WI38 (cell line): ENCODE measurements around the gene TGFBR1.

Experiments
- H3K4me3 ChIP-seq: 2 replicates; pipeline ENCODE4 v1.5.1; 2011; ENCODE audit warnings: low read depth, mild to moderate bottlenecking, control low read depth, low read length
- TF ChIP-seq, protein P1 (sequence below): IDR thresholded peaks from 2 replicates; pipeline ENCODE4 v1.5.1; 2012; ENCODE audit warnings: low read depth, mild to moderate bottlenecking, control low read depth, low read length

The TGFBR1 gene

DNA sequence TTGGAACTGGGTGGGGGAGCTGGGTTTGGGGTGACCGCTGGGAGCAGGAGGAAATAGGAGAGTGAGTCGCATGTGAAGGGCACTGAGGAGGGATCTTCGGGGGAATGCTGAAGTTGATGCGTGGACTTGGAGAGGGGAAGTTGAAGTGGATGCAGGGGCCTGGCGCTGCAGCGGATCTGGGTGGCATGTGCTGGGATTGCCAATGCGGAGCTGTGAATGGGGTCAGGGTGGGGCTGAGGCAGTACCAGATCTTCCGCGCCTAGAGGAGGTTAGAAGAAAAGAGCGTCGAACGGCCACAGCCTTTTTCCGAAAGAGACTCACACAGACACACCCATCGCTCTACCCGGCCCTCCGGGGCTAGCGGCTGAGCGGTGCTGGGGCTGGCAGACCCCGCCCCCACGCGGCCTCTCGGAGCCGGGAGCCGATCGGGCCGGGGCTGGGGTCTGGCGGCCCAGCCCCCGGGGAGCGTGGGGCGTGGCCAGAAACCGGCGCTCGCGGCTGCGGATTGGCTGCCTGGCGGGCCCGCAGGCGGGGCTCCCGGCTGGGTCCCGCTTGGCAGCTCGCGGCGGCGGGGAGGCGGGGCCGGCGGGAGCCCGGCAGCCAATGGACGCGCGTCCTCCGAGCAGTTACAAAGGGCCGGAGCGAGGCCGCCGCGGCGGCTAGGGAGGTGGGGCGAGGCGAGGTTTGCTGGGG lies at the start of gene TGFBR1:
TSS of gene TGFBR1 (plus strand) at position 655 of the 693 bp plus-strand sequence. CDS start 93 bp downstream, outside the sequence.
- H3K4me3 ChIP-seq, result peak within 1 kb of the TSS; percentile 82
- TF ChIP-seq, protein P1, sequence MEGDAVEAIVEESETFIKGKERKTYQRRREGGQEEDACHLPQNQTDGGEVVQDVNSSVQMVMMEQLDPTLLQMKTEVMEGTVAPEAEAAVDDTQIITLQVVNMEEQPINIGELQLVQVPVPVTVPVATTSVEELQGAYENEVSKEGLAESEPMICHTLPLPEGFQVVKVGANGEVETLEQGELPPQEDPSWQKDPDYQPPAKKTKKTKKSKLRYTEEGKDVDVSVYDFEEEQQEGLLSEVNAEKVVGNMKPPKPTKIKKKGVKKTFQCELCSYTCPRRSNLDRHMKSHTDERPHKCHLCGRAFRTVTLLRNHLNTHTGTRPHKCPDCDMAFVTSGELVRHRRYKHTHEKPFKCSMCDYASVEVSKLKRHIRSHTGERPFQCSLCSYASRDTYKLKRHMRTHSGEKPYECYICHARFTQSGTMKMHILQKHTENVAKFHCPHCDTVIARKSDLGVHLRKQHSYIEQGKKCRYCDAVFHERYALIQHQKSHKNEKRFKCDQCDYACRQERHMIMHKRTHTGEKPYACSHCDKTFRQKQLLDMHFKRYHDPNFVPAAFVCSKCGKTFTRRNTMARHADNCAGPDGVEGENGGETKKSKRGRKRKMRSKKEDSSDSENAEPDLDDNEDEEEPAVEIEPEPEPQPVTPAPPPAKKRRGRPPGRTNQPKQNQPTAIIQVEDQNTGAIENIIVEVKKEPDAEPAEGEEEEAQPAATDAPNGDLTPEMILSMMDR, result no peak

DNA sequence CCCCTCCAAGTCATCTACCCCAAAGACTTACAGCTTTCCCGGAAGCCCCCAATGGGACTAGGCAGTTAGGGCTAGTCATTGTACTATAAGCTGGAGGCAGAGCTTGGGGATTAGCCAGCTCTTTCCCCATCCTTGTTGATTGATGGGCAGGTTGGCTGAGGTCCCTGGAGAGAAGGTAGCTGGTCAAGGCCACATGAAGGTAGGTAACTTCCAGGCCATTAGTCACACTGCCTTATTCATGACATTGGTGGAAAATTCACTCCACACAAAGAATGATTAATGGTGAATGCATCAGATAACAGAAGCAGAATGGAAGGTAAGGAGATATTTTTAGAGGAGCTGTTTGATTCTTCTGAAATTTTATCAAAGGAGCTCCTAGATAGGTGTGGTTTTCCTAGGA lies 49.5 kb upstream of the TGFBR1 start:
- TF ChIP-seq, protein P1, result no peak
- no peak overlapping the region for H3K4me3 ChIP-seq

DNA sequence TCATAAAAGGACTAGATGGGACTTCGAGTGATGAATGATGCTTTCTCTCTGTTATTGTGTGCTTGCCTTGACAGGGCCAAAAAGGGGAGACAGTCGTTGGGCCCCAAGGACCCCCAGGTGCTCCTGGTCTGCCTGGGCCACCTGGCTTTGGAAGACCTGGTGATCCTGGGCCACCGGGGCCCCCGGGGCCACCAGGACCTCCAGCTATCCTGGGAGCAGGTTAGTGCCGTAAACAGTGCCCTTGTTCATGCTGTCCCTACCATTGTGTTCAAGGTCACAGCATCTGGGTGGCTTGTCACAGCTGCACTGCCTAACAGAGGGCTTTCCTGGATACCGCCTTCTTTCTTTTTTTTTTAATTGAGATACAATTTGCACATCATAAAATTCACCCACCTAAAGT lies 48.7 kb upstream of the TGFBR1 start:
- no peak overlapping the region for H3K4me3 ChIP-seq
- TF ChIP-seq, protein P1, result no peak

DNA sequence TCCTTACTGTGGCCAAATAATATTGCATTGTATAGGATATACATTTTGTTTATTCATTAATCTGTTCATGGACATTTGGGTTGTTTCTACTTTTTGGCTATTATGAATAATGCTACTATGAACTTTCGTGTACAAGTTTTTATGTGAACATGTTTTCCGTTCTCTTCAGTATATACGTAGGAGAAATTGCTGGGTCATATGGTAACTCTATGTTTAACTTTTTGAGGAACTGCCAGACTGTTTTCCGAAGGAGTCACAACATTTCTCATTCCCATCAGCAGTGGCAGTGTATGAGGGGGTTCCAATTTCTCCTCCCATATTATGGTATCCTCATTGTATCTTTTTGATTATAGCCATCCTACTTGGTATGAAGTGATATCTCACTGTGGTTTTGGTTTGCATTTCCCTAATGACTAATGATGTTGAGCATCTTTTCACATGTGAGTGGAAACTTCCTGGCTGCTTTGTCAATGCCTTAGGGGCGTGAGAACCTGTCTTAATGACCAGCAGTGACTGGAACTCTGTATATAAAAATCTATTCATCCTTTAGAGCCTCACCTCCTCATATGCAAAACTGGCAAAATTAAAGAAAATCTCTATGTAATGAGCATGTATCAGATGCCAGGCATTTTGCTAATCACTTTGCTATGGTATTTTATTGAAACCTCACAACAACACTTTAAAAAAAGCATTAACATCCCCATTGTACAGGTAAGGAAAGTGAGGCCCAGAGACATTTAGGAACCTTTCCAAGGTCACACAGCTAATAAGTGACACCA lies 47.8 kb upstream of the TGFBR1 start:
- no peak overlapping the region for H3K4me3 ChIP-seq
- TF ChIP-seq, protein P1, result no peak

DNA sequence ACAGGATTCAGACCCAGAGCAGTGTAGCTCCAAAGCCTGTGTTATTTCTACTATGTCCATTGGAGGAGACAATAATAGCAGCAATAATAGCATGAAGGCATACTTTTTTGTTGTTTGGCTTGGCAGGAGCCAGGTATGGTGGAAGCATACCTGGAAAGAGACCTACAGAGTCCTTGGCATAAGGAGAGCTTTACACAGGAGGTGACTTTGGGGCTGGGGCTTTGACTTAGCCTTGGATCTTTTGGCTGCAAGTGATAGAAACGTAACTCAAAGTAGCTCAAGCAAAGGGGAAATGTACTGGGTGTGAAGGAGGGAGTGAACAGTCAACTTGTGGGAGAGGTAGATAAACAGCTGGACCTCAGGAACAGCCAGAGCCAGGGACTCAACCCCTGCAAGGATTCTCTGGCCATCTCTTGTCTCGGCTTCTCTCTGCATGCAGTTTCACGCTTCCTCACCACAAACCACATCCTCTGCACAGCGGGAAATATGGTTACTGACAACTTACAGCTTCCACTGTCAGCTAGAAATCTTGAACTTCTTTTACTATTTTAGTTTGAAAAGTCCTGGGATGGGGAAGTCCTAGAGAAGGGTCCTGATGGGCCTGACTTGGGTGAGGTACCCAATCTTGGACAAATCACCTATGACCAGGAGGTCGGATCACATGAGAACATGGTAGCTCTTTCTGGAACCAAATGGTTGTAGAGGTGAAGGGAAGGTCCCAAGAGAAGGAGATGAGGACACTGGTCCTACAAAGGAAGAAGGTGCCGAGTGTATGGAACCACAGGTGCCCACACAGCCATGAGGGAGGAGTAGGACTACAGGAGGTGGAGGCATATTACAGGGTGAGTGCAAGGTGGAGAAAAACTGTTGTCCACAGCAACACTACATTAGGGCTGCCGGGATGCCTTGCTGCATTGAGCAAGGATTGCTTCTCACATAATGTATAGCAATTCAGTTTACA lies 47.0 kb upstream of the TGFBR1 start:
- no peak overlapping the region for H3K4me3 ChIP-seq
- TF ChIP-seq, protein P1, result no peak

DNA sequence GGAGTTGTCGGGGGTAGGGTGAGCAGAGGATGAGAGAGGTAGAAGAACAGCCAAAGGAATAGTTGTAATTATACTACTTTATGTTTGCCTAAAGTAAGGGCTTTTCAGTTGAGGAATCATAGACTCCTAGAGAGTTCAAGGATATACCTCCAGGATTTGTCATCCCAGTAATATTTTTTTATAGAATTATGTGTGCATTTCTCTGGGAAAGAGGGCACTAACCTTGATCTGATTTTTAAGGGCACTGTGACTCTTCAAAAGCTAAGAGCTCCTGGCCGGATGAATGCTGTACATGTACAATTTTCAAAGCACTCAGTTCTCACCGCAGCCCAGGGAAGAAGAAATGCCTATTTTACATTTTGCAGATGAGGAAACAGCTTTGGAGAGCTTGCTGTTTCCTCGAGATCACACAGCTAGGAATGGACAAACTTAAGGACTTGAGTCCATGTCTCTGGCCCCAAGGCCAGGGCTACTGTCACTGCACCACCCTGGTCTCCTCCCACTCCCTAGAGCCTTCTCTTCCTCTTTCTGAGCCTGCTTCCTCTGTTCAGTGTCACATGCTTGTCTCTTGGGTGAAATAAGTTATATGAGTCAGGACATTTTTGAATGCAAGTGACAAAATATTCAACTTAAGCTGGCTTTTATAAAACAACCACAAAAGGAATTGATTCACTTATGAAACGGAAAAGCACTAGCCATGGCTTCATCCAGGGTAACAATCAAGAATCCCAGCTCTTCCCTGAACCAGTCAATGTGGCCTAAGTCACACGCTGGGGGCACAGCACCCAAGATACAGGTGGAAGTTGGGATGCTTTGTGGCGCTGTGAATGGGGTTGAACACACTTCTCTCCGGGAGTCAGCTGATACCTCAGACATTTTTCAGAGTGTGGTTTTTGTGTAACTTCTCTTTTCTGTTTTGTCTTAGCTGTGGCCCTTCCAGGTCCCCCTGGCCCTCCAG lies 45.7 kb upstream of the TGFBR1 start:
- TF ChIP-seq, protein P1, result no peak
- no peak overlapping the region for H3K4me3 ChIP-seq
